Activated CD4-positive, alpha-beta T cell treated with anti-CD3 and anti-CD28 coated beads for 24 hours (primary cell): Measurements from ENCODE around the gene ZNF493.

Experiments
- DNase-seq, 2 donors: peaks; one replicate each; pipeline ENCODE4 v3.0.0-alpha.2; 2020; ENCODE audit warnings: low read depth in 2 of 2

ZNF493 gene

DNA sequence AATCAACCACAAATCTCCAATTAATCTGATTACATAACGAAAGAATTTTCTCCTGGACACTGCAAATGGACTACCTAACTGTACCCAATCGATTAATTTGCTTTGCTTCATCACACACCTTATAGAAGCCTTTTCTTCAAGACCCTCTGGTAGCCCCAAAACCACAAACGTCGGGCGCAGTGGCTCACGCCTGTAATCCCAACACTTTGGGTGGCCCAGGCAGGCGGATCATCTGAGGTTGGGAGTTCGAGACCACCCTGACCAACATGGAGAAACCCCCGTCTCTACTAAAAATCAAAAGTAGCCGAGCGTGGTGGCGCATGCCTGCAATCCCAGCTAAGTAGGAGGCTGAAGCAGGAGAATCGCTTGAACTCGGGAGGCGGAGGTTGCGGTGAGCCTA is 65.6 kb downstream of the ZNF493 start:
- DNase-seq: no peak

DNA sequence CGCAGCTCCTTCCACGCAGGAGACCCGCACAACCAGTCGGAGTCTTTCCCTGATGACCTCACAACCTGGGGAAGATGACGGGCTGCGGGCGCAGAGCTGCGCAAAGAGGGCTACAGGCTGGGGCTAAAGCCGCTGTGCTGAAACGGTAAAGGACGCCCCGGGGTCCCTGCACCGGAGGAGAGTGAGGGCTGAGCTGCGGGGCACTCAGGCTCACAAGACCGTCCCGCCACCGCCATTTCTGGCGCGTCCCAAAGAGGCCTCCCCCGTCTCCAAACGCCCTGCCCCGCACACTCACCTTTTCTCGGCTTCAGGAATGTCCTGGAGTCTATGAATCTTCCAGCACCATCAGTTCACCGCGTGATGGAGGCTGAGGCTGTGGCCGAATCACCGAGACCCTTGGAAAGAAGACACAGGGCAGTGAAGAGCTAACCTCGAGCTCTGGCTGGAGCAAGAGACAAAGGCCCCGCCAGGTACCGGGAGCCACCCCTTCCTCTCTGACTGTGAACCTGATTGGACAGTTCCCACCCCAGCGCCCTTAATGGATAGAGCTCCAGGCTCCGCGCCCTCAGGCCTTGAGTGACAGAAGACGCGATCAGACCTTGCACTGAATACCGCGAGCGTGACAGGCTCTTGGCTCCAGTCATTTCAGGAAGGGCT is 66.6 kb downstream of the ZNF493 start:
- DNase-seq: peak in 1 of 2 donors; percentile 33

DNA sequence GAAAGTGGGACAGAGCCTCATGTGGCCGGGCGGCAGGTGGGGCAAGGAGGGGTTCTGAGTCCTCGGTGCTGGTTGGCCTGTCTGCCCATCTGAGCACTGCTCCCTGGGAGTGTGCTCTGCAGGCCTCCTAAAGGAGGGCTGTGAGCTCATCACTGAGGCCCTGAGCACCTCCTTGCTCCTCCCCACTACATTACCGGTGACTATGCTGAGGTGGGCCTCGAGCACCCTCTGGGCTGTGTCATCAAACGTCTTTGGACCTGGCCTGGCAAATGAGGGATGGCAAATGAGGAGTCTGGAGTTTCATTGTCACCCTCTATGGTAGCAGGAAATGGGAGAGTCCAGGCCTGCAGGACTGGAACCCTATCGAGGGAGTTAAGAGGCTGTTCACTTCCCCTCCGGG is 69.7 kb downstream of the ZNF493 start:
- no peak for DNase-seq

DNA sequence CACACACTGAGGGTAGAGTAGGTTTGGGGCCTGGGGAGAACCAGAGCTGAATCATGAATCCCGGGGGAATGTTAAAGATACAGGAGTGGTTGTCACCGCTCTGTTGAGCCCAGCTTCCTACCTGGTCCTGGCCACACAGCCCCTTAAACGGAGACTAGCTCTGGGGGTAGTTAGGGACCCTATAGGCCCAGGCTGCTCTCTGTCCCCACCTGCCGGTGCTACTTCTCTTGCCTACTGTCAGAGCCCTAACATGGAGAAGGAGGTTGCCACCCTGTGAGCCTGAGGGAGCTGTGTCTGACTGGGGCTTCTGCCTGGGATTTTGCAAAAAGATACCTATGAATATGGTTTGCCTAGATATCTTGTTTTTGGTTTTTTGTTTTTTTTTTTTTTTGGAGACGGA is 71.9 kb downstream of the ZNF493 start:
- DNase-seq: no peak

DNA sequence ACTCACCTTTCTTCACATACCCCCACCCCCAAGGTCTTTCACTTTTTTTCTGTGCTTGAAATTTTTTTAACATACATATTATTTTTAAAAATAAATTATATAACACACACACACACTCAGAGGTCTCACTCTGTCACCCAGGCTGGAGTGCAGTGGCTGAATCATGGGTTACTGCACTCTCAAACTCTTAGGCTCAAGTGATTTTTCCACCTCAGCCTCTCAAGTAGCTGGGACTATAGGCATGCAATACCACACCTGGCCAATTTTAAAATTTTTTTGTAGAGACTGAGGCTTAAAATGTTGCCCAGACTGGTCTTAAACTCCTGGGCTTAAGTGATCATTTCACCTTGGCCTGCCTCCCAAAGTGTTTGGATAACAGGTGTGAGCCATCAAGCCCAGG is 75.6 kb downstream of the ZNF493 start:
- DNase-seq: no peak

DNA sequence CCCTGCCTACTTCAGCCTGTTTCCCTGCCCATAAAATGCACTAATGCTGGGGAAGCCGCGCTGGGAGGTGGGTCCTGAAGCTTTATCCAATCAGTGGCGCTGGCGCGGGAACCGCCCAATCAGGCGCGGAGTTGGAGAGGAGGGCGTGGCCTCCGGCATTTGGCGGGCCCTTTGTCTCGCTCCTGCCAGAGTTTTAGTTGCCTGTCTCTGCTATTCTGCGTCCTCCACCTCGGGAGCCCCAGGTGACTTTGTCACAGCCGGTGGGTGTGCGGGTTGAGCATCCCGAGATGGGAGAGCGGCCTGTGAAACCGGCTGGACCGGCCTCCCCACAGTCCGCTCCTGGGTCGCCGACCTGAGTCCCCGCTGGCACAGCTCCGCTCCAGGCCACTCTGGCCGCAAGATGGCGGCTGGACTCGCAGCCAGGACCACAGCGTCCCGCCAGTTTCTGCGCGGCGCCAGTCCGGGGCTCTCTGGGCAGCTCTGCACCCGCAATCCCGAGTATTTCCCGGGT is 77.8 kb downstream of the ZNF493 start:
- DNase-seq: peak; percentile 54 to 80
